ENCODE data around the gene PACSIN2. TPM values are rescaled to one million over a fixed set of nuclear protein-coding genes. Genes with fewer than 3 reads are reported as not detected.

PACSIN2 gene
- total and polyA plus RNA-seq, 2 experiments from 2014 or later = 36.0 to 43.7 TPM

GRCh38 chr22:42908374-42908746 is 106.6 kb downstream of the PACSIN2 start:
- Histone ChIP-seq H3K4me1 (ENCODE audit: insufficient read depth) (peaks cover 13% of the 10 kb centered on the region), H3F3A (ENCODE audit: insufficient read depth) (peaks cover 11% of the 10 kb centered on the region), H2AFZ (no peak overlapping the region), H3K27me3 (replicated peaks; ENCODE audit: insufficient read depth) (no peaks in the 10 kb centered on the region), H3K4me3 (no peak overlapping the region), H3K9me2 (ENCODE audit: insufficient read depth) (no peaks in the 10 kb centered on the region), H3K27ac (peak overlapping the region; percentile 12; the same call in 1 of the 2 replicates), H3K79me2 (ENCODE audit: insufficient read depth) (peaks cover 76% of the 10 kb centered on the region), H3K9me3 (ENCODE audit: low read depth) (no peaks in the 10 kb centered on the region), H3K4me2 (ENCODE audit: unreplicated experiment) (no peak overlapping the region), H4K20me1 (ENCODE audit: insufficient read depth) (no peaks in the 10 kb centered on the region), H3K9ac (no peak overlapping the region), H3K36me3 (ENCODE audit: low read depth) (no peaks in the 10 kb centered on the region; the same call in 1 of the 2 replicates)
- WGBS, 2 experiments (ENCODE audit: low coverage in 1 of 2, low lambda C conversion rate in 2 of 2, missing lambda C conversion rate in 2 of 2) = 83% methylated on average over 6 of the region's 6 CpGs
- no peak for DNase-seq
- TF ChIP-seq EZH2 (IDR thresholded peaks at IDR 0.05; ENCODE audit: insufficient read depth, poor library complexity, severe bottlenecking) (no peak), EZH2phosphoT487 (IDR thresholded peaks at IDR 0.05; ENCODE audit: insufficient read depth, low read depth) (no peak)
- in situ Hi-C loops (cut with MboI) = no loop called here

DNA sequence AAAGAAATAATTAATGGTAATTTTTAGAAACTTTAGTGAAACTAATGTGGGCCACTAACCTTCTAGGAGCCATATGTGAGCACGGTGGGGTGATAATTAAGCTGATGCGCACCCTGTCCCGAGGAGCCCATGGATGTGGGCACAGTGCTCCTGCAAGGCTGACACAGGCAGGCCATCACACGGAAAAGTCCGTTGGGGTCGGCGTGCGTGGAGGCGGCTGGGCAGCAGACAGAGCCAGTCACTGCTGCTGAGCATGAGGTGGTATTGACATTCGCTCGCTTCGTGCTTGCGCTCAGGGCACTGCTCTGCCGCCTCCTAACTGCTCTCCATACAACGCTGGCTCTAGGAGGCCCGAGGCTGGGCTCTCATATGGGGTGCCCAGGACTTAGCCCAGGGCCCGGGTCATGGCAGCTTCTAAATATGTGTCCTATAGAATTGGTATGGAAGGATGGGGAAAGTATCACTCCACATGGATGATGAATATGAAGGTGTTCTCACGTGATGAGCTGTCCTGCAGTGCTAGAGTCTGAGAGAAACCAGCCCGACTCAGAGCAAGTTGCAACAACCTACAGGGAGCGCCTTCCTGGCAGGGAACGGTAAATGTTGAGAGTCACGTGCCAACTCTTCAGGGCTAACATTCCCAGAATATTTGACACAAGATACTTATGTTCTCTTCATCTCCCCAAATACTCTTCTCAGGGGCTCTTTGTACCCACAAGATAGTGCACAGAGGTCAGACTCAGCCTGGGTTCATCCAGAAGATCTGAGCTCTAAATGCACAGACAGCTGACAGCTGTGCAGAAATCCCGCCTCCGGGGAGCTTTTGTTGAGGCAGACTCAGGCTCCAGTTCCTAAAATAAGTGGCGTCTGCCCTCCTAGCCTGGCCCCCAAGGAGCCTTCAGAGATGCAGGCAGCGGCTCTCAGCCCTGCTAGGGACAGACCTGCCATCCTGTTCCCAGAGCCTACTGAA is 107.3 kb downstream of the PACSIN2 start:
- Histone ChIP-seq H3K9me2 (ENCODE audit: insufficient read depth) (no peaks in the 10 kb centered on the region), H3K9me3 (ENCODE audit: low read depth) (no peaks in the 10 kb centered on the region), H4K20me1 (ENCODE audit: insufficient read depth) (no peaks in the 10 kb centered on the region), H3K27ac (peak overlapping the region; percentile 38), H2AFZ (no peak overlapping the region), H3K4me1 (ENCODE audit: insufficient read depth) (peaks cover 13% of the 10 kb centered on the region), H3F3A (ENCODE audit: insufficient read depth) (peaks cover 11% of the 10 kb centered on the region), H3K4me3 (no peak overlapping the region), H3K4me2 (ENCODE audit: unreplicated experiment) (no peak overlapping the region), H3K79me2 (ENCODE audit: insufficient read depth) (peaks cover 76% of the 10 kb centered on the region), H3K36me3 (ENCODE audit: low read depth) (no peaks in the 10 kb centered on the region; the same call in 1 of the 2 replicates), H3K27me3 (replicated peaks; ENCODE audit: insufficient read depth) (no peaks in the 10 kb centered on the region), H3K9ac (no peak overlapping the region)
- TF ChIP-seq EZH2 (IDR thresholded peaks at IDR 0.05; ENCODE audit: insufficient read depth, poor library complexity, severe bottlenecking) = no peak
- TF ChIP-seq EZH2phosphoT487 (IDR thresholded peaks at IDR 0.05; ENCODE audit: insufficient read depth, low read depth) = no peak
- peak; percentile 47 for DNase-seq
- in situ Hi-C loops (cut with MboI) = no loop called here
- 71 to 77% methylated on average over 25 to 26 of the region's 26 CpGs for WGBS, 2 experiments (ENCODE audit: low coverage in 1 of 2, low lambda C conversion rate in 2 of 2, missing lambda C conversion rate in 2 of 2)

DNA sequence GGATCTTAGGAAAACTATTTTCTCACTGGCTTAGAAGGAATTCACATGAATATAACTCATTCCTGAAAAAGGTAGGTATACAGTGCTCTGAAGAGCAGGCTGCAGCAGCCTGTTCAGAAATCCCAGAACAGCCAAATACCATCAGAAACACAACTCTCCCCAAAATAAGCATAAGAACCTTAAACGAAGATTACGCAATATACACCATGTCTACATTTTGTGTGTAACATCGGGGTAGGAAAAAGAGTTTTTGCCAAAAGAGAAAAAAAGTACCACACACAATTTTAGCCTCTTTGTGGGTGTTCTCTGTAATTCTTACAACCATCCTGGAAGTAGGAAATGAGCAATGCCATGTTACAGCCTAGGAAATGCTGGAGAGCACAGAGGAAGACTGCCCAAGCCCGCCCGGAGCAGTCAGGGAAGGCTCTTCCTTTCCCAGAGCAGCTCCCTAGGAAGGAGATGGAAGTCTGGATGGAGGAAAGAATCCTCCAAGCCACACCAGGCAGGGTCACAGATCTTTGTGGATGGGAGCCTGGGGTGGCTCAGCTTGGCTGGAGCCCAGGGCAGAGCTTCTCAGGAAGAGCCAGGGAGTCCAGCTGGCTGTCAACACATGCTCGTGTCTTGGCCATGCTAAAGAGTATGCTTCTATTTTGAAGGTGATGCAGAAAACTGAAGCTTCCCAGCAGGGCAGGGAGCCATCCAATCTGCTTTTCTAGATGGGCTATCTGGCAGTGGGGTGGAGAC is 108.2 kb downstream of the PACSIN2 start:
- DNase-seq = peak; percentile 53
- H4K20me1 ChIP-seq (ENCODE audit: insufficient read depth) = no peaks in the 10 kb centered on the region
- 28 to 40% methylated on average over 6 of the region's 6 CpGs for WGBS, 2 experiments (ENCODE audit: low coverage in 1 of 2, low lambda C conversion rate in 2 of 2, missing lambda C conversion rate in 2 of 2)
- no peaks in the 10 kb centered on the region for H3K27me3 ChIP-seq (replicated peaks; ENCODE audit: insufficient read depth)
- no peak overlapping the region for H3K4me2 ChIP-seq (ENCODE audit: unreplicated experiment)
- no peak overlapping the region for H3K9ac ChIP-seq
- peaks cover 11% of the 10 kb centered on the region for H3F3A ChIP-seq (ENCODE audit: insufficient read depth)
- H3K27ac ChIP-seq = peak overlapping the region; percentile 38
- peaks cover 76% of the 10 kb centered on the region for H3K79me2 ChIP-seq (ENCODE audit: insufficient read depth)
- H3K9me3 ChIP-seq (ENCODE audit: low read depth) = no peaks in the 10 kb centered on the region
- TF ChIP-seq EZH2 (IDR thresholded peaks at IDR 0.05; ENCODE audit: insufficient read depth, poor library complexity, severe bottlenecking) (no peak), EZH2phosphoT487 (IDR thresholded peaks at IDR 0.05; ENCODE audit: insufficient read depth, low read depth) (no peak)
- peaks cover 13% of the 10 kb centered on the region for H3K4me1 ChIP-seq (ENCODE audit: insufficient read depth)
- H3K36me3 ChIP-seq (ENCODE audit: low read depth) = no peaks in the 10 kb centered on the region; the same call in 1 of the 2 replicates
- no peak overlapping the region for H2AFZ ChIP-seq
- no peaks in the 10 kb centered on the region for H3K9me2 ChIP-seq (ENCODE audit: insufficient read depth)
- H3K4me3 ChIP-seq = no peak overlapping the region
- in situ Hi-C loops (cut with MboI) = no loop called here

DNA sequence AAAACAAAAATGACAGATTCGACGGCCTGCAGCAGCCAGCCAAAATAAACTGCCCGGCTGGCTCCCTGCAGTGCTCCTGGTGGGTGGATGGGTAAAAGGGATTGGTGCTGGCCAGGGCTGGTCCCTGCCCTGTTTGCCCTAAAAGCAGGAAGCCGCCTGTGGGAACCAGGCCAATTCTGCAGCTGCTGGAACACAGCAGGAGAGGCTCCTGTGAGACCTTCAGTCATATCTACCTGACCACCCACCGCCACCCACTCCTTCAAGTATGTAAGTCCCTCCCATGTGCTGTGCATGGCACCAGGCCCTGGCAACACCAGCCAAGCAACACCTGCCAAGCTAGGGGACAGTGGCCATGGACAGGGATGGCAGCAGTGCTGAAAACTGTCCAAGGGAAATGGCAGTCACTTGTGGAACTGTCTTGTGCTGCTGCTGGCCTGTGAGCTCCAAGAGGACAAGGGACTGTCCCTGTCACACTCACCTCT is 109.2 kb downstream of the PACSIN2 start:
- no peaks in the 10 kb centered on the region for H4K20me1 ChIP-seq (ENCODE audit: insufficient read depth)
- no peaks in the 10 kb centered on the region for H3K27me3 ChIP-seq (replicated peaks; ENCODE audit: insufficient read depth)
- in situ Hi-C loops (cut with MboI) = no loop called here
- H3K4me3 ChIP-seq = no peak overlapping the region
- peaks cover 76% of the 10 kb centered on the region for H3K79me2 ChIP-seq (ENCODE audit: insufficient read depth)
- no peaks in the 10 kb centered on the region; the same call in 1 of the 2 replicates for H3K36me3 ChIP-seq (ENCODE audit: low read depth)
- TF ChIP-seq EZH2phosphoT487 (IDR thresholded peaks at IDR 0.05; ENCODE audit: insufficient read depth, low read depth) = no peak
- H3K9me3 ChIP-seq (ENCODE audit: low read depth) = no peaks in the 10 kb centered on the region
- H3K27ac ChIP-seq = no peak overlapping the region
- H3F3A ChIP-seq (ENCODE audit: insufficient read depth) = peaks cover 11% of the 10 kb centered on the region
- H3K4me2 ChIP-seq (ENCODE audit: unreplicated experiment) = no peak overlapping the region
- no peak for DNase-seq
- WGBS, 2 experiments (ENCODE audit: low coverage in 1 of 2, low lambda C conversion rate in 2 of 2, missing lambda C conversion rate in 2 of 2) = 84 to 91% methylated on average over 5 of the region's 5 CpGs
- H2AFZ ChIP-seq = no peak overlapping the region
- peaks cover 13% of the 10 kb centered on the region for H3K4me1 ChIP-seq (ENCODE audit: insufficient read depth)
- no peaks in the 10 kb centered on the region for H3K9me2 ChIP-seq (ENCODE audit: insufficient read depth)
- no peak overlapping the region for H3K9ac ChIP-seq

Data from GM23248 (cell line).